Measurements from ENCODE around the gene ATXN1.

Gene ATXN1

DNA sequence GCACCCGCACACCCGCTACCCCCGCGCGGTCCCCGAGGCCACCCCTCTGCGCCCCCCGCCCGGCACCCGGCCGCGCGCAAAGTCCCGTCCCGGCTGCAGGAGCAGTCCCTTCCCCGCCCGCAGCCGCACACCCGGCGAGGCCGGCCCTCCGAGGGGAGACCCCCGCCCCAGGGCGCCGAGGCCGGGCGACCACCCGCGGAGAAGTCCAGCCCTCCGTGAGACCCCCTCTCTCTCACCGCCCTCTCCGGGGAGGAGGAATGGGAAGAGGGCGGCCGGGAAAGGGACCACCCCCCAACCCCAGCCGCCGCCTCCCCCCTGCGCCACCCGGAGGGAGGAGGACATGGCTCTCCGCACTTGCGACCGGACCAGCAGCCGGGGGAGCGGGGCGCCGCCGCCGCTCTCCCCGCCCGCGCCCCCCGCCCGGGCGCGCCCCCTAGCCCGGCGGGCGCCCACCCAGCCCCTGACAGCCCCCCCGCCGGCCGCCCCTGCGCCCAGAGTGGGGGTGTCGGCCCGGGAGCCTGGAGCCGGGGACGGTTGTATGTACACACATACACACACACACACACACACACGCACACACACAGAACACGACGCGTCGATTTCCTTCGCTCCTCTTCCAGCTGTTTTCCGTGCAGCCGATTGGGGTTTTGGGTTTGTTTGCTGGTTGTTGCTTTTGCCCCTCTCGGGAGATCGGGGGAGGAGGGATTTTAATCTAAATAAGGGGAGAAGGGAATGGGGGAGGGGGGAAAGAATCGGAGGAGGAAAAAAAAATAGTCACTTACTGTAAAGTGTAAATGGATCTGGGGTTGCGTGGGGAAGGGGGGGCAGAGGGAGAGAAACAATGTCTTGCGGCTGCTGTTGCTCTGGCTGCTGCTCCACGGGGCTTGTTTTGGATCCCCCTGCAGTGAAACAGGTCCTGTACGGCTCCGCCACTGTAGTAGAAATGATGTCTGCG is at the start of gene ATXN1:
ATXN1 (minus strand) TSS at position 945 of the 955 bp plus-strand sequence.
- no peaks in the 10 kb centered on the region for H3K27me3 ChIP-seq (ENCODE audit: control insufficient read depth, insufficient read depth, low read length)

DNA sequence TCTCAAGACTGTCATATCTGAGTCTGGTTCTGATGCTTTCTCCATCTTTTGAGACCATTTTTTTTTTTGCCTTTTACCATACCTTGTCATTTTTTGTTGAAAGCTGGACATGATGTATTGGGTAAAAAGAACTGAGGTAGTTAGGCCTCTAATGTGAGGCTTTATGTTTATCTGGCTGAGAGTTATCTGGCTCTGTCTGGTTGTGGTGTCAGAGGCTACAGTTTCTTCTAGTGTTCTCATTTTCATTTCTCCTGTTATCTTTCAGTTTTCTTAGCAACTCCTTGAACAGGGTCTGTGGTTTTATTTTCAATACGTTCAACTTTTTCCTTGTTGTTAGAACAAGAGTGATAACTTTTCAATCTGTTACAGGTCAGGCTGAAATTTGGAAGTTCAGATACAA is 49.2 kb upstream of the ATXN1 start:
- Histone ChIP-seq H3K79me2 (no peaks in the 10 kb centered on the region), H3K9ac (no peak overlapping the region), H3K27me3 (ENCODE audit: control insufficient read depth, insufficient read depth, low read length) (no peaks in the 10 kb centered on the region), H2AFZ (no peak overlapping the region), H3K4me3 (ENCODE audit: low read depth, low read length) (no peak overlapping the region), H3K4me2 (ENCODE audit: low read length) (no peak overlapping the region), H3K27ac (no peak overlapping the region), H3K9me3 (ENCODE audit: control insufficient read depth, low read length) (no peaks in the 10 kb centered on the region), H3K4me1 (no peaks in the 10 kb centered on the region), H3K36me3 (ENCODE audit: control insufficient read depth, insufficient read depth, low read length) (no peaks in the 10 kb centered on the region)
- TF ChIP-seq, protein P1, sequence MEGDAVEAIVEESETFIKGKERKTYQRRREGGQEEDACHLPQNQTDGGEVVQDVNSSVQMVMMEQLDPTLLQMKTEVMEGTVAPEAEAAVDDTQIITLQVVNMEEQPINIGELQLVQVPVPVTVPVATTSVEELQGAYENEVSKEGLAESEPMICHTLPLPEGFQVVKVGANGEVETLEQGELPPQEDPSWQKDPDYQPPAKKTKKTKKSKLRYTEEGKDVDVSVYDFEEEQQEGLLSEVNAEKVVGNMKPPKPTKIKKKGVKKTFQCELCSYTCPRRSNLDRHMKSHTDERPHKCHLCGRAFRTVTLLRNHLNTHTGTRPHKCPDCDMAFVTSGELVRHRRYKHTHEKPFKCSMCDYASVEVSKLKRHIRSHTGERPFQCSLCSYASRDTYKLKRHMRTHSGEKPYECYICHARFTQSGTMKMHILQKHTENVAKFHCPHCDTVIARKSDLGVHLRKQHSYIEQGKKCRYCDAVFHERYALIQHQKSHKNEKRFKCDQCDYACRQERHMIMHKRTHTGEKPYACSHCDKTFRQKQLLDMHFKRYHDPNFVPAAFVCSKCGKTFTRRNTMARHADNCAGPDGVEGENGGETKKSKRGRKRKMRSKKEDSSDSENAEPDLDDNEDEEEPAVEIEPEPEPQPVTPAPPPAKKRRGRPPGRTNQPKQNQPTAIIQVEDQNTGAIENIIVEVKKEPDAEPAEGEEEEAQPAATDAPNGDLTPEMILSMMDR (IDR thresholded peaks at IDR 0.05) = no peak

More for the DNA sequence above, at the start of gene ATXN1:
- H3K4me3 ChIP-seq (ENCODE audit: low read depth, low read length) = peak within 1 kb of the TSS; percentile 93
- peaks cover 13% of the 10 kb centered on the region for H3K4me1 ChIP-seq
- peak within 1 kb of the TSS; percentile 94 for H2AFZ ChIP-seq
- peak within 1 kb of the TSS; percentile 64 for H3K9ac ChIP-seq
- peaks cover 4% of the 10 kb centered on the region for H3K79me2 ChIP-seq
- no peaks in the 10 kb centered on the region for H3K36me3 ChIP-seq (ENCODE audit: control insufficient read depth, insufficient read depth, low read length)
- no peaks in the 10 kb centered on the region for H3K9me3 ChIP-seq (ENCODE audit: control insufficient read depth, low read length)
- TF ChIP-seq, protein P1 (IDR thresholded peaks at IDR 0.05) = no peak
- peak within 1 kb of the TSS; percentile 88 for H3K4me2 ChIP-seq (ENCODE audit: low read length)
- H3K27ac ChIP-seq = peak within 1 kb of the TSS; percentile 94

DNA sequence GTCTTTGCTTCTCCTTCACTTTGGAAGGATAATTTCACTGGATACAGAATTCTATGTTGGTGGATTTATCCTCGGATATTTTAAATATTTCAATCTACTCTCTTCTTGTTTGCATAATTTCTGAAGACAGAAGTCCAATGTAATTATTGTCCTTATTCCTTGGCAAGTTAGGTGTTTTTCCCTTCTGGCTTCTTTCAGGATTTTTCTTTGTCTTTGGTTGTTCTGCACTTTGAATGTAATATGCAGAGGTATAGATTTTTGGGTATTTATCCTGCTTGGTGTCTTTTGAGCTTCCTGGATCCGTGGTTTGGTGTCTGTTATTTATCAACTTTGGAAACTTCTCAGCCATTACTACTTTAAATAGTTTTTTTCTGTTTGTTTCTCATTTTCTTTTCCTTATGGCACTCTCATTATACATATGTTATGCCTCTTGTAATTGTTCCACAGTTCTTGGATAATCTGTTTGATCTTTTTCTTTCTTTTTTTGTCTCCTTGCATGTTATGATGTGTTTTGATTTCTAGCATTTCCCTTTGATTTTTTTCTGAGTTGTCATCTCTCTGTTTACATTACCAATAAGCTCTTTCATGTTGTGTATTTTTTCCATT is 48.6 kb upstream of the ATXN1 start:
- H3K79me2 ChIP-seq = no peaks in the 10 kb centered on the region
- TF ChIP-seq, protein P1 (IDR thresholded peaks at IDR 0.05) = no peak

DNA sequence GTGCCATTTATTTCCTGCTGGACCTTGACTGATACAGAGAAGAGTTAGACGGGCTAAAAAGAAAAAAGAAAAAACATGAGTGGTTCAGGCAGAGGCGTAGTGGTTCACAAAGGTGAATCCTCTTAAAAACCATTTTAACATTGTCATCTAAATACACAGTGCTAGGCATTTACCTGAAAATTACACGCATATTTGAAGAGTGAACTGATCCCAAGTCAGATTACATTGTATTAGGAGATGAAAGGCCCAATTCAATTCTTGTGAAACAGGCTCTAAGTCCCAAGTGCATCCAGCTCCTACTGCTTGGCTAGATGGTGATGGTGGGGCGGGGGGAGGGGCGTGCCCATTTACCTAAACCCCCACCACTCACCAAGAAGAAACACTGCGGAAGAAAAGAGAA is 46.7 kb upstream of the ATXN1 start:
- no peaks in the 10 kb centered on the region for H3K79me2 ChIP-seq
- TF ChIP-seq, protein P1 (IDR thresholded peaks at IDR 0.05) = no peak
- no peaks in the 10 kb centered on the region for H3K27me3 ChIP-seq (ENCODE audit: control insufficient read depth, insufficient read depth, low read length)

More for the DNA sequence above, 48.6 kb upstream of the ATXN1 start:
- Histone ChIP-seq H3K9ac (no peak overlapping the region), H3K36me3 (ENCODE audit: control insufficient read depth, insufficient read depth, low read length) (no peaks in the 10 kb centered on the region), H2AFZ (no peak overlapping the region), H3K9me3 (ENCODE audit: control insufficient read depth, low read length) (no peaks in the 10 kb centered on the region), H3K27me3 (ENCODE audit: control insufficient read depth, insufficient read depth, low read length) (no peaks in the 10 kb centered on the region), H3K4me1 (no peaks in the 10 kb centered on the region), H3K4me3 (ENCODE audit: low read depth, low read length) (no peak overlapping the region), H3K27ac (no peak overlapping the region), H3K4me2 (ENCODE audit: low read length) (no peak overlapping the region)

More for the DNA sequence above, 46.7 kb upstream of the ATXN1 start:
- no peak overlapping the region for H2AFZ ChIP-seq
- H3K9me3 ChIP-seq (ENCODE audit: control insufficient read depth, low read length) = no peaks in the 10 kb centered on the region
- no peak overlapping the region for H3K4me2 ChIP-seq (ENCODE audit: low read length)
- H3K4me3 ChIP-seq (ENCODE audit: low read depth, low read length) = no peak overlapping the region
- H3K4me1 ChIP-seq = no peaks in the 10 kb centered on the region
- no peak overlapping the region for H3K9ac ChIP-seq
- no peaks in the 10 kb centered on the region for H3K36me3 ChIP-seq (ENCODE audit: control insufficient read depth, insufficient read depth, low read length)
- H3K27ac ChIP-seq = no peak overlapping the region
